ENCODE results near the gene ADRA2B. TPM values are rescaled to one million over a fixed set of nuclear protein-coding genes. Genes with fewer than 3 reads are reported as not detected.

The ADRA2B gene
- total RNA-seq, 1 experiment from 2014 or later: 2.7 TPM

- Histone ChIP-seq H3K27ac (ENCODE audit: insufficient read length, low read depth, low read length) (no peak overlapping the region), H3K14ac (ENCODE audit: insufficient read depth, low read length) (no peak overlapping the region; the same call in 1 of the 2 replicates), H4K5ac (ENCODE audit: insufficient read length, low read depth, low read length) (no peak overlapping the region), H2AFZ (ENCODE audit: low read length) (no peak overlapping the region), H4K20me1 (ENCODE audit: control insufficient read depth, insufficient read depth, insufficient read length) (no peaks in the 10 kb centered on the region), H3K4ac (ENCODE audit: low read depth, low read length) (no peak overlapping the region), H2BK15ac (ENCODE audit: low read depth, low read length) (no peak overlapping the region), H3T11ph (ENCODE audit: low read length) (no peak overlapping the region), H3K56ac (ENCODE audit: insufficient read length, low read depth, low read length) (no peak overlapping the region), H3K9me3 (ENCODE audit: control insufficient read depth, low read depth, low read length) (no peaks in the 10 kb centered on the region), H2BK5ac (ENCODE audit: insufficient read length, low read length) (no peak overlapping the region), H2AK5ac (ENCODE audit: insufficient read length, low read length) (no peak overlapping the region), H3K23me2 (ENCODE audit: insufficient read length, low read depth, low read length, poor library complexity, severe bottlenecking) (no peaks in the 10 kb centered on the region), H3K79me2 (ENCODE audit: insufficient read depth, low read length) (no peaks in the 10 kb centered on the region), H3K4me1 (ENCODE audit: insufficient read depth, low read length) (no peaks in the 10 kb centered on the region), H2BK120ac (ENCODE audit: low read depth, low read length, poor library complexity, severe bottlenecking) (no peak overlapping the region), H3K23ac (ENCODE audit: insufficient read length, low read depth, low read length) (no peak overlapping the region), H2BK12ac (ENCODE audit: insufficient read length, low read depth, low read length) (no peak overlapping the region), H2BK20ac (ENCODE audit: low read depth, low read length, poor library complexity, severe bottlenecking) (no peak overlapping the region), H3K79me1 (ENCODE audit: insufficient read depth, low read depth, low read length, poor library complexity, severe bottlenecking) (no peaks in the 10 kb centered on the region), H4K8ac (replicated peaks; ENCODE audit: insufficient read length, low read depth, low read length) (no peak overlapping the region), H3K9ac (ENCODE audit: extremely low read depth, insufficient read length, low read length) (no peak overlapping the region), H3K4me2 (ENCODE audit: insufficient read depth, insufficient read length, low read length) (no peak overlapping the region), H4K91ac (ENCODE audit: insufficient read length, low read depth, low read length) (no peak overlapping the region), H3K18ac (ENCODE audit: insufficient read length, low read depth, low read length) (no peak overlapping the region), H3K27me3 (ENCODE audit: insufficient read depth, low read length) (no peaks in the 10 kb centered on the region)
- peaks cover 1% of the 10 kb centered on the region for H3K27me3 Mint-ChIP-seq (ENCODE audit: low read depth)
- H3K27ac Mint-ChIP-seq: no peak overlapping the region
- no peaks in the 10 kb centered on the region; a peak in 2 of 5 replicates for H3K9me3 Mint-ChIP-seq
- no CpG with 5 or more reads among the region's 6 CpGs for WGBS (ENCODE audit: extremely low coverage, insufficient read length, low lambda C conversion rate)
- no peak overlapping the region for H3K4me3 Mint-ChIP-seq
- no peaks in the 10 kb centered on the region; a peak in 1 of 7 replicates for H3K36me3 Mint-ChIP-seq (ENCODE audit: insufficient read depth in 1 of 3, low read depth in 3 of 3)
- DNase-seq: no peak
- no peaks in the 10 kb centered on the region; a peak in 1 of 4 replicates for H3K4me1 Mint-ChIP-seq
- no peak for TF ChIP-seq CTCF (conservative IDR thresholded peaks at IDR 0.05)
Observed at GRCh38 chr2:96074156-96074555, 42.2 kb downstream of the ADRA2B start.

All from H9 (cell line).